K562 (cell line): ENCODE measurements around the gene KRTAP5-11. TPM values are rescaled to one million over a fixed set of nuclear protein-coding genes. Genes with fewer than 3 reads are reported as not detected.

Experiments
- ELF2 ChIP-seq: fragments of 250-450 bp; sonication (Bioruptor Pico); IDR thresholded peaks from 2 replicates; pipeline ENCODE4 v1.5.0; 2021; ENCODE audit warnings: mild to moderate bottlenecking
- MXI1 ChIP-seq: IDR thresholded peaks from 2 replicates; pipeline ENCODE4 v1.6.1; 2011; ENCODE audit warnings: low read depth, mild to moderate bottlenecking, improper control_type of control experiment, low read length
- OTX1 ChIP-seq: fragments of 450-650 bp; formaldehyde crosslinking; IDR thresholded peaks from 2 replicates; pipeline ENCODE4 v1.4.0; 2022; ENCODE audit warnings: mild to moderate bottlenecking
- PRPF4 ChIP-seq: fragments of 200-400 bp; formaldehyde crosslinking; IDR thresholded peaks from one replicate; pipeline ENCODE4 v1.6.1; 2017; ENCODE audit warnings: low read length, low read depth, mild to moderate bottlenecking; ENCODE audit not compliant: insufficient read depth, poor library complexity, severe bottlenecking
- RFX1 ChIP-seq: fragments of 450-650 bp; IDR thresholded peaks from 2 replicates; pipeline ENCODE4 v1.6.1; 2016; ENCODE audit warnings: mild to moderate bottlenecking, moderate library complexity
- SLC30A9 ChIP-seq: fragments of 250-450 bp; sonication (Bioruptor Pico); IDR thresholded peaks from 2 replicates; pipeline ENCODE4 v1.8.0; 2022; ENCODE audit warnings: mild to moderate bottlenecking, moderate library complexity
- SRSF3 ChIP-seq: fragments of 200-400 bp; formaldehyde crosslinking; IDR thresholded peaks from 2 replicates; pipeline ENCODE4 v1.6.1; 2016; ENCODE audit warnings: mild to moderate bottlenecking, low read length, moderate library complexity; ENCODE audit not compliant: insufficient read depth
- TBL1XR1 ChIP-seq, 2 experiments: IDR thresholded peaks; 2 replicates each; pipeline ENCODE4 v1.6.1; 2012; ENCODE audit warnings: improper control_type of control experiment in 2 of 2, low read length in 2 of 2, mild to moderate bottlenecking in 1 of 2
- ZKSCAN8 ChIP-seq: fragments of 200-800 bp; sonication (Bioruptor generic); IDR thresholded peaks from 2 replicates; pipeline ENCODE4 v1.6.1; 2016; ENCODE audit warnings: missing genetic modification characterization, missing compliant biosample characterization
- ZNF133 ChIP-seq: fragments of 250-450 bp; sonication (Bioruptor Pico); IDR thresholded peaks from 2 replicates; pipeline ENCODE4 v1.4.0; 2020; ENCODE audit warnings: mild to moderate bottlenecking
- ZNF408 ChIP-seq: fragments of 250-450 bp; sonication (Bioruptor Pico); IDR thresholded peaks from 2 replicates; pipeline ENCODE4 v1.4.0; 2020; ENCODE audit warnings: low read depth, mild to moderate bottlenecking, moderate library complexity
- polyA plus RNA-seq, 8 experiments: library from polyadenylated mRNA; depleted of rRNA in 4 of 8; stranded (reverse) in 5 of 8; unstranded in 3 of 8; fragments of >200 nt; fragmentation: Nextera tagmentation in 2 of 8; fragmentation: Illumina TruSeq in 1 of 8; extraction: Ambion mirVana in 2 of 8; extraction: Trizol in 1 of 8; gene quantifications; 2 replicates each; pipeline versions ENCODE4 v1.2.1 to v1.2.3, GENCODE V29; 2011 to 2014; ENCODE audit warnings: inconsistent platforms in 1 of 8, missing spikeins in 1 of 8
- total RNA-seq, 7 experiments: library from RNA; depleted of rRNA in 6 of 7; stranded (reverse); fragments of >200 nt in 6 of 7; fragmentation: Illumina TruSeq in 2 of 7; extraction: Trizol in 2 of 7; gene quantifications; 2 replicates each; pipeline versions ENCODE4 v1.2.1 to v1.2.3, GENCODE V29; 2011 to 2021; ENCODE audit warnings: low replicate concordance in 1 of 7
- TF ChIP-seq, protein P1 (sequence below): fragments of 250-450 bp; sonication (Bioruptor Pico); IDR thresholded peaks from 2 replicates; pipeline ENCODE4 v1.4.0; 2020

Gene KRTAP5-11
- total and polyA plus RNA-seq, 9 of the 15 experiments (the other 6 are each of a cell fraction or from before 2014, with no cell fraction given) = not detected

DNA sequence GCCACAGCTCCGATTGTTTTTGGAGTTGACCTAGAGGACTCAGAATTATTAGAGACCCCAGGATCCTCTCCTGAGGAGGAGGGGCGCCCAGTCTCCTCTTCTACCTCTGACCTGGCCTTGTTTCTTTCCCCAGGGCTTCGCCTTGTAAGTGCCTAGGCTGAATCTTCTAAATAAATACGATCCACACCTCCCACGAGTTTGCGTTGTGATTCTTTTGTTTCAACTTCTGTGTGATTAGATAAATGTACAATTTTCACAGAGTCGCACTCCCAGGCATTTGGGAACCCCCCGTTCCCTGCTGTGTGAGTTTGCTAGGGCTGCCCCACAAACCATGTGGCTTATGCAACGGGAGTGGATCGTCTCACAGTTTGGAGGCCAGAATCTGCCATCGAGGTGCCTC is 43.7 kb downstream of the KRTAP5-11 start (continued):
- TF ChIP-seq, protein P1, sequence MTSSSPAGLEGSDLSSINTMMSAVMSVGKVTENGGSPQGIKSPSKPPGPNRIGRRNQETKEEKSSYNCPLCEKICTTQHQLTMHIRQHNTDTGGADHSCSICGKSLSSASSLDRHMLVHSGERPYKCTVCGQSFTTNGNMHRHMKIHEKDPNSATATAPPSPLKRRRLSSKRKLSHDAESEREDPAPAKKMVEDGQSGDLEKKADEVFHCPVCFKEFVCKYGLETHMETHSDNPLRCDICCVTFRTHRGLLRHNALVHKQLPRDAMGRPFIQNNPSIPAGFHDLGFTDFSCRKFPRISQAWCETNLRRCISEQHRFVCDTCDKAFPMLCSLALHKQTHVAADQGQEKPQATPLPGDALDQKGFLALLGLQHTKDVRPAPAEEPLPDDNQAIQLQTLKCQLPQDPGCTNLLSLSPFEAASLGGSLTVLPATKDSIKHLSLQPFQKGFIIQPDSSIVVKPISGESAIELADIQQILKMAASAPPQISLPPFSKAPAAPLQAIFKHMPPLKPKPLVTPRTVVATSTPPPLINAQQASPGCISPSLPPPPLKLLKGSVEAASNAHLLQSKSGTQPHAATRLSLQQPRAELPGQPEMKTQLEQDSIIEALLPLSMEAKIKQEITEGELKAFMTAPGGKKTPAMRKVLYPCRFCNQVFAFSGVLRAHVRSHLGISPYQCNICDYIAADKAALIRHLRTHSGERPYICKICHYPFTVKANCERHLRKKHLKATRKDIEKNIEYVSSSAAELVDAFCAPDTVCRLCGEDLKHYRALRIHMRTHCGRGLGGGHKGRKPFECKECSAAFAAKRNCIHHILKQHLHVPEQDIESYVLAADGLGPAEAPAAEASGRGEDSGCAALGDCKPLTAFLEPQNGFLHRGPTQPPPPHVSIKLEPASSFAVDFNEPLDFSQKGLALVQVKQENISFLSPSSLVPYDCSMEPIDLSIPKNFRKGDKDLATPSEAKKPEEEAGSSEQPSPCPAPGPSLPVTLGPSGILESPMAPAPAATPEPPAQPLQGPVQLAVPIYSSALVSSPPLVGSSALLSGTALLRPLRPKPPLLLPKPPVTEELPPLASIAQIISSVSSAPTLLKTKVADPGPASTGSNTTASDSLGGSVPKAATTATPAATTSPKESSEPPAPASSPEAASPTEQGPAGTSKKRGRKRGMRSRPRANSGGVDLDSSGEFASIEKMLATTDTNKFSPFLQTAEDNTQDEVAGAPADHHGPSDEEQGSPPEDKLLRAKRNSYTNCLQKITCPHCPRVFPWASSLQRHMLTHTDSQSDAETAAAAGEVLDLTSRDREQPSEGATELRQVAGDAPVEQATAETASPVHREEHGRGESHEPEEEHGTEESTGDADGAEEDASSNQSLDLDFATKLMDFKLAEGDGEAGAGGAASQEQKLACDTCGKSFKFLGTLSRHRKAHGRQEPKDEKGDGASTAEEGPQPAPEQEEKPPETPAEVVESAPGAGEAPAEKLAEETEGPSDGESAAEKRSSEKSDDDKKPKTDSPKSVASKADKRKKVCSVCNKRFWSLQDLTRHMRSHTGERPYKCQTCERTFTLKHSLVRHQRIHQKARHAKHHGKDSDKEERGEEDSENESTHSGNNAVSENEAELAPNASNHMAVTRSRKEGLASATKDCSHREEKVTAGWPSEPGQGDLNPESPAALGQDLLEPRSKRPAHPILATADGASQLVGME (CRISPR knock-in tag) = no peak
- TF ChIP-seq SLC30A9 (CRISPR knock-in tag) (no peak), ZNF408 (CRISPR knock-in tag) (no peak), ZNF133 (CRISPR knock-in tag) (no peak), ZKSCAN8 (CRISPR knock-in tag) (no peak), RFX1 (no peak), ELF2 (CRISPR knock-in tag) (no peak), SRSF3 (no peak), TBL1XR1 (IDR thresholded peaks at IDR 0.05; ENCODE audit: low read length in 2 of 2) (no peak), MXI1 (no peak), PRPF4 (no peak), OTX1 (CRISPR knock-in tag) (no peak)
